ENCODE measurements around the gene CYP2C8. TPM values are rescaled to one million over a fixed set of nuclear protein-coding genes. Genes with fewer than 3 reads are reported as not detected.

Gene CYP2C8
- total RNA-seq, 2 donors from 2014 or later: not detected

DNA sequence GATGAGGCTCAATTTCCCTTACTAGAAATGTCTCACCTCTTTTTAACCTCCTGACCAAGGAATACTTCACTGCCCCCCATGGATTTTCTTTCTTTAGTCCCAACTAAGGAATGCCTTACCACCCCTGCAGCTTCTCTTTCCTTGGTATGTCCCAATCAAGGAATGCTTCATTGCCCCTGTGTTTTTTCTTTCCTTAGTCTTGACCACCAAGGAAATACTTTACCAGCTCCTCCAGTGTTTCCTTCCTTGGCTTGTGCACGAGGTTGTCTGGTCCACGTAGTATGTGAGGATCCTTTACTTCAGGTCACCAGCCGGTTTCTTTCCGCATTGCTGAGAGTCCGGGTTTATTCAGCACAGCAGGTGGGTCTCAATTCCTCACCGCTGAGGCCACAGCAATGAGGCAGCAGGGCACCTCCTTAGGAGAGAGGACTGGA lies 71.5 kb downstream of the CYP2C8 start:
- TF ChIP-seq, protein P1, sequence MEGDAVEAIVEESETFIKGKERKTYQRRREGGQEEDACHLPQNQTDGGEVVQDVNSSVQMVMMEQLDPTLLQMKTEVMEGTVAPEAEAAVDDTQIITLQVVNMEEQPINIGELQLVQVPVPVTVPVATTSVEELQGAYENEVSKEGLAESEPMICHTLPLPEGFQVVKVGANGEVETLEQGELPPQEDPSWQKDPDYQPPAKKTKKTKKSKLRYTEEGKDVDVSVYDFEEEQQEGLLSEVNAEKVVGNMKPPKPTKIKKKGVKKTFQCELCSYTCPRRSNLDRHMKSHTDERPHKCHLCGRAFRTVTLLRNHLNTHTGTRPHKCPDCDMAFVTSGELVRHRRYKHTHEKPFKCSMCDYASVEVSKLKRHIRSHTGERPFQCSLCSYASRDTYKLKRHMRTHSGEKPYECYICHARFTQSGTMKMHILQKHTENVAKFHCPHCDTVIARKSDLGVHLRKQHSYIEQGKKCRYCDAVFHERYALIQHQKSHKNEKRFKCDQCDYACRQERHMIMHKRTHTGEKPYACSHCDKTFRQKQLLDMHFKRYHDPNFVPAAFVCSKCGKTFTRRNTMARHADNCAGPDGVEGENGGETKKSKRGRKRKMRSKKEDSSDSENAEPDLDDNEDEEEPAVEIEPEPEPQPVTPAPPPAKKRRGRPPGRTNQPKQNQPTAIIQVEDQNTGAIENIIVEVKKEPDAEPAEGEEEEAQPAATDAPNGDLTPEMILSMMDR (IDR thresholded peaks at IDR 0.05): no peak
- no peaks in the 10 kb centered on the region for H3K4me1 ChIP-seq (ENCODE audit: control insufficient read depth in 1 of 2, low read depth in 2 of 2)
- H3K4me3 ChIP-seq: no peak overlapping the region
- H3K9me3 ChIP-seq: no peaks in the 10 kb centered on the region
- no peak overlapping the region for H3K27ac ChIP-seq
- no peak for DNase-seq (ENCODE audit: low spot score)
- ATAC-seq (ENCODE audit: insufficient number of reproducible peaks, low FRiP score, low read depth): no peak
- H3K36me3 ChIP-seq: no peaks in the 10 kb centered on the region
- H3K27me3 ChIP-seq (replicated peaks; ENCODE audit: insufficient read depth): no peaks in the 10 kb centered on the region

DNA sequence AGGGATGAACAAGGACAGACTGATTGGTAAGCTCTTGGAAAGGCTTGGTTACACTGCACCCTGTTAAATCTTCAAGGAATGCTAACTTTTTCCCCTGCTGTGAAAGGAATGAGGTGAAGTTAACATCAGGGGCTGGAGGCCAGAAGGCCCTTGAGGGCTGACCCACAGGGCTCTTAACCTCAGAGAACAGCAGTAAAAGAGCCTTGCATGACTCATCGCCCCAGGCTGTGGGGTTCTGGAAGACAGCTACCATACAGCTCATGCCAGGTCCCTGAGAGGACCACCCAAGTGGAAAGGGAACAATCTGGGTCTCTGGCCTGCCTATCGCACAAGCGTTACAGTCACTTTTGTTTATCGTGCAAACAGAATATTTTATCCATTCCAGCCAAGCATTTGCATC lies 76.5 kb downstream of the CYP2C8 start:
- TF ChIP-seq, protein P1 (IDR thresholded peaks at IDR 0.05): no peak
- H3K36me3 ChIP-seq: no peaks in the 10 kb centered on the region
- DNase-seq (ENCODE audit: low spot score): no peak
- no peak overlapping the region for H3K4me3 ChIP-seq
- no peak for ATAC-seq (ENCODE audit: insufficient number of reproducible peaks, low FRiP score, low read depth)
- H3K4me1 ChIP-seq (ENCODE audit: control insufficient read depth in 1 of 2, low read depth in 2 of 2): no peaks in the 10 kb centered on the region
- no peak overlapping the region for H3K27ac ChIP-seq
- peaks cover 10% of the 10 kb centered on the region for H3K9me3 ChIP-seq
- no peaks in the 10 kb centered on the region for H3K27me3 ChIP-seq (replicated peaks; ENCODE audit: insufficient read depth)

DNA sequence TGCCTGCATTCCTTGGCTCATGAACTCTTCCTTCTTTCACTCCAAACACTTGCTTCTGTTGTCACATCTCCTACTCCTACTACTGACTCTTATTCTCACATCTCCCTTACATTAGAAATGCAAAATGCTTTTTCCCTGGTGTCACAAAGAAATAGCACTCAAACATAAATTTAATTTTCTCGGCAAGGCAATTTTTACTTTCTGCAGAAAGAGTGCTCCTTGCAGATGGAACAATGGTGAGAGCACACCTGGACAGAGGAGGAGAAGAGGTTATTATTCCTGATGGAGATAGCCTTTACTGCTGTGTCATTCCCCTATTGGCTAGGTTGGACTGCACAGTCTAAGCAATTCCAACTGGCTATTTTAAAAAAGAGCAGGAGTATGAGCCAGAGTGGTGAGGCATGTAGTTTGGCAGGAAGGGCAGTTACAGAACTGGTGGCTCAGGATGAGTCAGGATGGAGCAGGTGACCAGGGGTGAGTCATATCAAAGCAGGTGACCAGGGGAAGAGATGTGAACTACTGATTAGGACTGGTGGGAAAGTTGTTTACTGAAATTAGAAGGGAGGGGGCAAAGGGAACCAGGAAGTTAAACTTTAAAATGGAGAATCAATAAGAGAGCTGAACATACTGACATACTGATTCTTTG lies 77.9 kb downstream of the CYP2C8 start:
- H3K4me3 ChIP-seq: no peak overlapping the region
- no peak overlapping the region for H3K27ac ChIP-seq
- H3K4me1 ChIP-seq (ENCODE audit: control insufficient read depth in 1 of 2, low read depth in 2 of 2): no peaks in the 10 kb centered on the region
- H3K9me3 ChIP-seq: peaks cover 10% of the 10 kb centered on the region
- DNase-seq (ENCODE audit: low spot score) (no peak), ATAC-seq (ENCODE audit: insufficient number of reproducible peaks, low FRiP score, low read depth) (no peak)
- H3K36me3 ChIP-seq: no peaks in the 10 kb centered on the region
- TF ChIP-seq, protein P1 (IDR thresholded peaks at IDR 0.05): no peak
- H3K27me3 ChIP-seq (replicated peaks; ENCODE audit: insufficient read depth): no peaks in the 10 kb centered on the region

DNA sequence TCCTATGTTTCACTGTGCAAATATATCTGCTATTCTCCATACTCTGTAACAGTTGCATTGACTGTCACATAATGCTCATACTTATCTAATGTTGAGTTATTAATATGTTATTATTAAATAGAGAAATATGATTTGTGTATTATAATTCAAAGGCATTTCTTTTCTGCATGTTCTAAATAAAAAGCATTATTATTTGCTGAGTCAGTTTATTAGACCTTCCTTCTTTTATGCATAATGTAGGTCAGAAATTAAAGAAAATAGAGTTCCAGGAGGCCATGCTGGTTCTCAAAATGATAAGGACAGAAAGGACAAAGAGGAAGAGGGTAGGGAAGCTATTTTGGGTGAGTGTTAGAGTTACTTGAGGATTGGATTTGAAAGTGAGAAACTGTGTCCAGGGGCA lies 80.1 kb downstream of the CYP2C8 start:
- TF ChIP-seq, protein P1 (IDR thresholded peaks at IDR 0.05): no peak
- no peak overlapping the region for H3K27ac ChIP-seq
- no peaks in the 10 kb centered on the region for H3K36me3 ChIP-seq
- DNase-seq (ENCODE audit: low spot score) (no peak), ATAC-seq (ENCODE audit: insufficient number of reproducible peaks, low FRiP score, low read depth) (no peak)
- no peaks in the 10 kb centered on the region for H3K4me1 ChIP-seq (ENCODE audit: control insufficient read depth in 1 of 2, low read depth in 2 of 2)
- no peak overlapping the region for H3K4me3 ChIP-seq
- peaks cover 10% of the 10 kb centered on the region for H3K9me3 ChIP-seq
- no peaks in the 10 kb centered on the region for H3K27me3 ChIP-seq (replicated peaks; ENCODE audit: insufficient read depth)

Other genes starting within 250 kb of the CYP2C8 start
- gene CYP2C9, start 130.8 kb downstream of the CYP2C8 start, total RNA-seq: 1 to 10 TPM in 1 of 2 donors, not detected in 1; 4.2 TPM
- gene ACSM6, start 124.7 kb upstream of the CYP2C8 start, total RNA-seq: not detected
- gene PDLIM1, start 221.5 kb upstream of the CYP2C8 start, total RNA-seq: 100 to 1,000 TPM; 109 to 140 TPM

Data from thoracic aorta (tissue), 2 donors.